ENCODE data around the gene PPARG. TPM values are rescaled to one million over a fixed set of nuclear protein-coding genes. Genes with fewer than 3 reads are reported as not detected.
A peak's percentile ranks its signal among the peaks of the same experiment; 100 is the strongest.

The PPARG gene
- total RNA-seq (2014; rRNA removed; shearing (Covaris generic)) (0.42 TPM in 1 of 2 replicates, not detected in the other), polyA plus RNA-seq (2016; fragmentation: Nextera tagmentation; extraction: Ambion mirVana) (0.15 TPM in 1 of 2 replicates, not detected in the other)
- long read RNA-seq: 0 reads

DNA sequence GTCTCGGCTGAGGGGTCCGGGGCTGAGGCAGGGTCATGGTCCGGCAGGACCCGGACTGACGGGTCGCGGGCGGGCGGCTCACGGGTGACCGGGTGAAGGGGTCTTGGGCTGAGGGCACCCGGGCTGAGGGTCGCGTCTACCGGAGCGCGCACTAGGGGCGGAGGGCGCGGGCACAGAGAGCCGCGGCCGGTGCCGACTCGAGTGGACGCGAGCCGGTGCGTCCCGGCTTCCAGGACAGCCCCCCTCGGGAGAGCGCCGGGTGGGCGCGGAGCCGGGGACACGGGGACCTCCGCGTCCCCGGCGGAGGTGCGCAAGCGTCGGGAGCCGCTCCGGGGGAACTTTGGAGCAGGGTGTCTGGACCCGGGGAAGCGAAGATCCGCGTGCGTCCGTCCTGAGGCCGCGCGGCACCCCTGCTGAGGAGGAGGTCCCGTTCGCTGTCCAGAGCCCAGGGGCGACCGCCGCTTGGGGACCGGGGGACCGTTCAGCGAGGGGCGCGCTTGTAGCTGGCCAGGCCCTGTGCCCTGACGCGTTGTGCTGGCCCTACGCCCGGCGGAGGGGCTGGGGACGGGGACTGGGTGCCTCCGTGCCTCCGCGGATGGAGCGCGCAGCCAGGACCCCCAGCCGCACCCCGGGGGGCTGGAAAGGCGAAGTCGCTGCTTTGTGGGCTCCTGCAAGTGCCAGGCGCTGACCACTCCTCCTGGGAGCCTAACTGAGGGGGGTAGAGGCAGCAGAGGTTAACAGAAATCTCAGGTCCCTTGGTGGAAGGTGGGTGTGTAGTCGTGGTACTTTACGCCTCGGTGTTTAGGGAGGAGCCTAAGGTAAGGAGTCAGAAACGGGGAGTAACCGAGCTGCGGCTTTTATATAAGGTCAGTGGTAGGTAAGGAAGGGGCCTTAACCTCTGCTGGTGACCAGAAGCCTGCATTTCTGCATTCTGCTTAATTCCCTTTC is at the start of gene PPARG:
Gene PPARG (plus strand): TSS at position 889 of the 948 bp plus-strand sequence. CDS start 90,642 bp downstream, outside the sequence.
- H3K27ac Mint-ChIP-seq: no peak within 1 kb of the TSS
- Histone ChIP-seq H2AFZ (peak within 1 kb of the TSS; percentile 83), H3K79me2 (replicated peaks; ENCODE audit: insufficient read depth) (no peaks in the 10 kb centered on the region), H3K9me2 (ENCODE audit: insufficient read depth) (no peaks in the 10 kb centered on the region), H3K27me3 (ENCODE audit: insufficient read depth) (peaks cover 84% of the 10 kb centered on the region), H3K4me3 (peak within 1 kb of the TSS; percentile 60), H3K27ac (ENCODE audit: low read depth) (no peak within 1 kb of the TSS), H3F3A (replicated peaks; ENCODE audit: low read depth) (no peaks in the 10 kb centered on the region), H3K4me2 (peak within 1 kb of the TSS; percentile 92), H4K20me1 (replicated peaks; ENCODE audit: insufficient read depth) (peaks cover 4% of the 10 kb centered on the region; the same call in 1 of the 2 replicates), H3K4me1 (ENCODE audit: insufficient read depth) (0 out of 2 replicates have a peak, but pooled peaks cover 4% of the 10 kb centered on the region), H3K36me3 (ENCODE audit: insufficient read depth) (no peaks in the 10 kb centered on the region)
- peak; percentile 82 for DNase-seq (ENCODE audit: low spot score)
- H3K9me3 Mint-ChIP-seq: no peaks in the 10 kb centered on the region
- H3K4me3 Mint-ChIP-seq: peak within 1 kb of the TSS; percentile 78
- no peaks in the 10 kb centered on the region for H3K36me3 Mint-ChIP-seq (ENCODE audit: low read depth)
- no peaks in the 10 kb centered on the region; the same call in 2 of the 3 replicates for H3K4me1 Mint-ChIP-seq
- H3K27me3 Mint-ChIP-seq (ENCODE audit: insufficient read depth, low read depth, poor library complexity): peaks cover 35% of the 10 kb centered on the region
- TF ChIP-seq ZNF114 (CRISPR knock-in tag; IDR thresholded peaks at IDR 0.05) (no peak), EZH2 (IDR thresholded peaks at IDR 0.05; ENCODE audit: low read depth, unreplicated experiment) (peak; percentile 63), EZH2phosphoT487 (IDR thresholded peaks at IDR 0.05; ENCODE audit: unreplicated experiment) (peak; percentile 11)
- TF ChIP-seq, protein P1, sequence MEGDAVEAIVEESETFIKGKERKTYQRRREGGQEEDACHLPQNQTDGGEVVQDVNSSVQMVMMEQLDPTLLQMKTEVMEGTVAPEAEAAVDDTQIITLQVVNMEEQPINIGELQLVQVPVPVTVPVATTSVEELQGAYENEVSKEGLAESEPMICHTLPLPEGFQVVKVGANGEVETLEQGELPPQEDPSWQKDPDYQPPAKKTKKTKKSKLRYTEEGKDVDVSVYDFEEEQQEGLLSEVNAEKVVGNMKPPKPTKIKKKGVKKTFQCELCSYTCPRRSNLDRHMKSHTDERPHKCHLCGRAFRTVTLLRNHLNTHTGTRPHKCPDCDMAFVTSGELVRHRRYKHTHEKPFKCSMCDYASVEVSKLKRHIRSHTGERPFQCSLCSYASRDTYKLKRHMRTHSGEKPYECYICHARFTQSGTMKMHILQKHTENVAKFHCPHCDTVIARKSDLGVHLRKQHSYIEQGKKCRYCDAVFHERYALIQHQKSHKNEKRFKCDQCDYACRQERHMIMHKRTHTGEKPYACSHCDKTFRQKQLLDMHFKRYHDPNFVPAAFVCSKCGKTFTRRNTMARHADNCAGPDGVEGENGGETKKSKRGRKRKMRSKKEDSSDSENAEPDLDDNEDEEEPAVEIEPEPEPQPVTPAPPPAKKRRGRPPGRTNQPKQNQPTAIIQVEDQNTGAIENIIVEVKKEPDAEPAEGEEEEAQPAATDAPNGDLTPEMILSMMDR (conservative IDR thresholded peaks at IDR 0.05; ENCODE audit: low read depth in 2 of 2): no peak
- TF ChIP-seq, protein P2, sequence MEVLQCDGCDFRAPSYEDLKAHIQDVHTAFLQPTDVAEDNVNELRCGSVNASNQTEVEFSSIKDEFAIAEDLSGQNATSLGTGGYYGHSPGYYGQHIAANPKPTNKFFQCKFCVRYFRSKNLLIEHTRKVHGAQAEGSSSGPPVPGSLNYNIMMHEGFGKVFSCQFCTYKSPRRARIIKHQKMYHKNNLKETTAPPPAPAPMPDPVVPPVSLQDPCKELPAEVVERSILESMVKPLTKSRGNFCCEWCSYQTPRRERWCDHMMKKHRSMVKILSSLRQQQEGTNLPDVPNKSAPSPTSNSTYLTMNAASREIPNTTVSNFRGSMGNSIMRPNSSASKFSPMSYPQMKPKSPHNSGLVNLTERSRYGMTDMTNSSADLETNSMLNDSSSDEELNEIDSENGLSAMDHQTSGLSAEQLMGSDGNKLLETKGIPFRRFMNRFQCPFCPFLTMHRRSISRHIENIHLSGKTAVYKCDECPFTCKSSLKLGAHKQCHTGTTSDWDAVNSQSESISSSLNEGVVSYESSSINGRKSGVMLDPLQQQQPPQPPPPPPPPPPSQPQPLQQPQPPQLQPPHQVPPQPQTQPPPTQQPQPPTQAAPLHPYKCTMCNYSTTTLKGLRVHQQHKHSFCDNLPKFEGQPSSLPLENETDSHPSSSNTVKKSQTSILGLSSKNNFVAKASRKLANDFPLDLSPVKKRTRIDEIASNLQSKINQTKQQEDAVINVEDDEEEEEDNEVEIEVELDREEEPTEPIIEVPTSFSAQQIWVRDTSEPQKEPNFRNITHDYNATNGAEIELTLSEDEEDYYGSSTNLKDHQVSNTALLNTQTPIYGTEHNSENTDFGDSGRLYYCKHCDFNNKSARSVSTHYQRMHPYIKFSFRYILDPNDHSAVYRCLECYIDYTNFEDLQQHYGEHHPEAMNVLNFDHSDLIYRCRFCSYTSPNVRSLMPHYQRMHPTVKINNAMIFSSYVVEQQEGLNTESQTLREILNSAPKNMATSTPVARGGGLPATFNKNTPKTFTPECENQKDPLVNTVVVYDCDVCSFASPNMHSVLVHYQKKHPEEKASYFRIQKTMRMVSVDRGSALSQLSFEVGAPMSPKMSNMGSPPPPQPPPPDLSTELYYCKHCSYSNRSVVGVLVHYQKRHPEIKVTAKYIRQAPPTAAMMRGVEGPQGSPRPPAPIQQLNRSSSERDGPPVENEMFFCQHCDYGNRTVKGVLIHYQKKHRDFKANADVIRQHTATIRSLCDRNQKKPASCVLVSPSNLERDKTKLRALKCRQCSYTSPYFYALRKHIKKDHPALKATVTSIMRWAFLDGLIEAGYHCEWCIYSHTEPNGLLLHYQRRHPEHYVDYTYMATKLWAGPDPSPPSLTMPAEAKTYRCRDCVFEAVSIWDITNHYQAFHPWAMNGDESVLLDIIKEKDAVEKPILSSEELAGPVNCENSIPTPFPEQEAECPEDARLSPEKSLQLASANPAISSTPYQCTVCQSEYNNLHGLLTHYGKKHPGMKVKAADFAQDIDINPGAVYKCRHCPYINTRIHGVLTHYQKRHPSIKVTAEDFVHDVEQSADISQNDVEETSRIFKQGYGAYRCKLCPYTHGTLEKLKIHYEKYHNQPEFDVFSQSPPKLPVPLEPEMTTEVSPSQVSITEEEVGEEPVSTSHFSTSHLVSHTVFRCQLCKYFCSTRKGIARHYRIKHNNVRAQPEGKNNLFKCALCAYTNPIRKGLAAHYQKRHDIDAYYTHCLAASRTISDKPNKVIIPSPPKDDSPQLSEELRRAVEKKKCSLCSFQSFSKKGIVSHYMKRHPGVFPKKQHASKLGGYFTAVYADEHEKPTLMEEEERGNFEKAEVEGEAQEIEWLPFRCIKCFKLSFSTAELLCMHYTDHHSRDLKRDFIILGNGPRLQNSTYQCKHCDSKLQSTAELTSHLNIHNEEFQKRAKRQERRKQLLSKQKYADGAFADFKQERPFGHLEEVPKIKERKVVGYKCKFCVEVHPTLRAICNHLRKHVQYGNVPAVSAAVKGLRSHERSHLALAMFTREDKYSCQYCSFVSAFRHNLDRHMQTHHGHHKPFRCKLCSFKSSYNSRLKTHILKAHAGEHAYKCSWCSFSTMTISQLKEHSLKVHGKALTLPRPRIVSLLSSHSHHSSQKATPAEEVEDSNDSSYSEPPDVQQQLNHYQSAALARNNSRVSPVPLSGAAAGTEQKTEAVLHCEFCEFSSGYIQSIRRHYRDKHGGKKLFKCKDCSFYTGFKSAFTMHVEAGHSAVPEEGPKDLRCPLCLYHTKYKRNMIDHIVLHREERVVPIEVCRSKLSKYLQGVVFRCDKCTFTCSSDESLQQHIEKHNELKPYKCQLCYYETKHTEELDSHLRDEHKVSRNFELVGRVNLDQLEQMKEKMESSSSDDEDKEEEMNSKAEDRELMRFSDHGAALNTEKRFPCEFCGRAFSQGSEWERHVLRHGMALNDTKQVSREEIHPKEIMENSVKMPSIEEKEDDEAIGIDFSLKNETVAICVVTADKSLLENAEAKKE (CRISPR knock-in tag; IDR thresholded peaks at IDR 0.05): no peak
- peak; percentile 87 for ATAC-seq
